ENCODE data around the gene KCNV2.

Gene KCNV2

GRCh38 chr9:2679011-2679410 lies 38.3 kb upstream of the KCNV2 start:
- DNase-seq (ENCODE audit: low read depth): no peak

GRCh38 chr9:2681981-2682380 lies 35.3 kb upstream of the KCNV2 start:
- TF ChIP-seq CTCF (conservative IDR thresholded peaks at IDR 0.05; ENCODE audit: low read depth, low read length): no peak
- no peak for DNase-seq (ENCODE audit: low read depth)
- H3K4me3 ChIP-seq (ENCODE audit: low read depth, low read length): no peak overlapping the region

More at GRCh38 chr9:2679011-2679410, 38.3 kb upstream of the KCNV2 start:
- H3K4me3 ChIP-seq (ENCODE audit: low read depth, low read length): no peak overlapping the region
- no peak for TF ChIP-seq CTCF (conservative IDR thresholded peaks at IDR 0.05; ENCODE audit: low read depth, low read length)

- no peak for DNase-seq (ENCODE audit: low read depth)
- H3K4me3 ChIP-seq (ENCODE audit: low read depth, low read length): no peak overlapping the region
- TF ChIP-seq CTCF (conservative IDR thresholded peaks at IDR 0.05; ENCODE audit: low read depth, low read length): no peak
These were observed 30.4 kb upstream of the KCNV2 start for GRCh38 chr9:2686911-2687310.

- no peak for DNase-seq (ENCODE audit: low read depth)
- no peak for TF ChIP-seq CTCF (conservative IDR thresholded peaks at IDR 0.05; ENCODE audit: low read depth, low read length)
- no peak overlapping the region for H3K4me3 ChIP-seq (ENCODE audit: low read depth, low read length)
These were observed 28.7 kb upstream of the KCNV2 start for GRCh38 chr9:2688636-2689035.

- TF ChIP-seq CTCF (conservative IDR thresholded peaks at IDR 0.05; ENCODE audit: low read depth, low read length): no peak
- DNase-seq (ENCODE audit: low read depth): no peak
- no peak overlapping the region for H3K4me3 ChIP-seq (ENCODE audit: low read depth, low read length)
These were observed 26.1 kb upstream of the KCNV2 start for GRCh38 chr9:2691212-2691611.

GRCh38 chr9:2691626-2692025 lies 25.7 kb upstream of the KCNV2 start:
- DNase-seq (ENCODE audit: low read depth): no peak
- H3K4me3 ChIP-seq (ENCODE audit: low read depth, low read length): no peak overlapping the region
- TF ChIP-seq CTCF (conservative IDR thresholded peaks at IDR 0.05; ENCODE audit: low read depth, low read length): no peak

GRCh38 chr9:2693056-2693455 lies 24.3 kb upstream of the KCNV2 start:
- no peak for TF ChIP-seq CTCF (conservative IDR thresholded peaks at IDR 0.05; ENCODE audit: low read depth, low read length)
- H3K4me3 ChIP-seq (ENCODE audit: low read depth, low read length): no peak overlapping the region
- DNase-seq (ENCODE audit: low read depth): no peak
